Keratinocyte (primary cell): Measurements from ENCODE around the gene PRKAR1B. TPM values are rescaled to one million over a fixed set of nuclear protein-coding genes. Genes with fewer than 3 reads are reported as not detected.

Experiments
- DNase-seq: peaks from one replicate; pipeline ENCODE4 v3.0.0-alpha.2; 2011; ENCODE audit warnings: low read depth, missing footprints, low spot score
- FAIRE-seq: peaks from 2 replicates; lab custom pipeline; 2011; peaks lifted over from hg19 to GRCh38; lab: Jason Lieb, UNC
- H2AFZ ChIP-seq: 2 replicates; pipeline ENCODE4 v1.6.0; 2012; ENCODE audit warnings: low read length, control low read depth, inconsistent platforms; ENCODE audit not compliant: control insufficient read depth
- H3K27ac ChIP-seq: 2 replicates; pipeline ENCODE4 v1.5.1; 2011; ENCODE audit warnings: low read length; ENCODE audit not compliant: control insufficient read depth, insufficient read depth
- H3K27me3 ChIP-seq: 3 replicates; pipeline ENCODE4 v1.6.0; 2011; ENCODE audit warnings: low read length; ENCODE audit not compliant: control insufficient read depth, insufficient read depth; ENCODE audit errors: extremely low read depth
- H3K36me3 ChIP-seq, 2 experiments: 2 replicates in 1 of 2; 3 replicates in 1 of 2; pipeline ENCODE4 v1.5.1; 2011; ENCODE audit warnings: low read length in 2 of 2, mild to moderate bottlenecking in 1 of 2; ENCODE audit not compliant: control insufficient read depth in 2 of 2, insufficient read depth in 2 of 2; ENCODE audit errors: extremely low read depth in 1 of 2
- H3K4me1 ChIP-seq: 3 replicates; pipeline ENCODE4 v1.5.1; 2011; ENCODE audit warnings: low read length; ENCODE audit not compliant: control insufficient read depth, insufficient read depth; ENCODE audit errors: extremely low read depth
- H3K4me2 ChIP-seq: 3 replicates; pipeline ENCODE4 v1.6.0; 2011; ENCODE audit warnings: low read depth, low read length; ENCODE audit not compliant: control insufficient read depth, insufficient read depth; ENCODE audit errors: extremely low read depth
- H3K4me3 ChIP-seq, 3 experiments: fragments of 200-600 bp in 1 of 3; sonication (generic) in 1 of 3; 2 replicates in 2 of 3; 3 replicates in 1 of 3; pipeline ENCODE4 v1.5.1; 2011 to 2016; ENCODE audit warnings: low read length in 3 of 3, mild to moderate bottlenecking in 3 of 3, control low read depth in 2 of 3, inconsistent platforms in 1 of 3, low read depth in 1 of 3, mixed read lengths in 1 of 3, mixed run types in 1 of 3, moderate library complexity in 1 of 3; ENCODE audit not compliant: control insufficient read depth in 2 of 3, insufficient read depth in 2 of 3; ENCODE audit errors: extremely low read depth in 1 of 3
- H3K79me2 ChIP-seq: 2 replicates; pipeline ENCODE4 v1.6.0; 2012; ENCODE audit warnings: low read length; ENCODE audit not compliant: control insufficient read depth, insufficient read depth
- H3K9ac ChIP-seq: 3 replicates; pipeline ENCODE4 v1.6.0; 2011; ENCODE audit warnings: low read length; ENCODE audit not compliant: control insufficient read depth, insufficient read depth; ENCODE audit errors: extremely low read depth
- H3K9me1 ChIP-seq: 3 replicates; pipeline ENCODE4 v1.6.0; 2011; ENCODE audit warnings: low read length; ENCODE audit not compliant: control insufficient read depth, insufficient read depth; ENCODE audit errors: extremely low read depth
- H3K9me3 ChIP-seq: 2 replicates; pipeline ENCODE4 v1.5.1; 2012; ENCODE audit warnings: low read depth, low read length; ENCODE audit not compliant: control insufficient read depth
- H4K20me1 ChIP-seq: 3 replicates; pipeline ENCODE4 v1.6.0; 2011; ENCODE audit warnings: low read length; ENCODE audit not compliant: control insufficient read depth, insufficient read depth; ENCODE audit errors: extremely low read depth
- CTCF ChIP-seq, 3 experiments: IDR thresholded peaks in 1 of 3; conservative IDR thresholded peaks in 1 of 3; optimal IDR thresholded peaks in 1 of 3; 2 replicates in 2 of 3; 3 replicates in 1 of 3; pipeline versions ENCODE3 to v1.5.1; 2011; ENCODE audit warnings: low read length in 3 of 3, mild to moderate bottlenecking in 3 of 3, moderate library complexity in 2 of 3, control low read depth in 1 of 3, inconsistent platforms in 1 of 3; ENCODE audit not compliant: insufficient read depth in 2 of 3; ENCODE audit errors: extremely low read depth in 1 of 3
- EZH2 ChIP-seq: IDR thresholded peaks from one replicate; pipeline ENCODE4 v1.6.1; 2012; ENCODE audit warnings: inconsistent platforms, mild to moderate bottlenecking, low read length, moderate library complexity
- dilution Hi-C: fragments of 300-500 bp; cut with MboI; formaldehyde crosslinking; loops from one replicate; pipeline ENCODE4 v1.7.0; 2020; ENCODE audit warnings: low sequenced_read_pairs; ENCODE audit not compliant: extremely low pct_ligation_motif_present
- polyA plus RNA-seq, 5 experiments: library from polyadenylated mRNA; depleted of rRNA in 3 of 5; stranded (reverse) in 3 of 5; stranded (forward) in 1 of 5; unstranded in 1 of 5; fragments of >200 nt; gene quantifications; 1 replicate in 1 of 5; 2 replicates in 3 of 5; 3 replicates in 1 of 5; pipeline versions ENCODE4 v1.2.1 to v1.2.3, GENCODE V29; 2011 to 2012; ENCODE audit warnings: missing spikeins in 2 of 5, low read depth in 1 of 5, low replicate concordance in 1 of 5

Gene PRKAR1B
- polyA plus RNA-seq, 1 donor (not counting 4 experiments of a cell fraction or from before 2014, with no cell fraction given) = 10.8 TPM

DNA sequence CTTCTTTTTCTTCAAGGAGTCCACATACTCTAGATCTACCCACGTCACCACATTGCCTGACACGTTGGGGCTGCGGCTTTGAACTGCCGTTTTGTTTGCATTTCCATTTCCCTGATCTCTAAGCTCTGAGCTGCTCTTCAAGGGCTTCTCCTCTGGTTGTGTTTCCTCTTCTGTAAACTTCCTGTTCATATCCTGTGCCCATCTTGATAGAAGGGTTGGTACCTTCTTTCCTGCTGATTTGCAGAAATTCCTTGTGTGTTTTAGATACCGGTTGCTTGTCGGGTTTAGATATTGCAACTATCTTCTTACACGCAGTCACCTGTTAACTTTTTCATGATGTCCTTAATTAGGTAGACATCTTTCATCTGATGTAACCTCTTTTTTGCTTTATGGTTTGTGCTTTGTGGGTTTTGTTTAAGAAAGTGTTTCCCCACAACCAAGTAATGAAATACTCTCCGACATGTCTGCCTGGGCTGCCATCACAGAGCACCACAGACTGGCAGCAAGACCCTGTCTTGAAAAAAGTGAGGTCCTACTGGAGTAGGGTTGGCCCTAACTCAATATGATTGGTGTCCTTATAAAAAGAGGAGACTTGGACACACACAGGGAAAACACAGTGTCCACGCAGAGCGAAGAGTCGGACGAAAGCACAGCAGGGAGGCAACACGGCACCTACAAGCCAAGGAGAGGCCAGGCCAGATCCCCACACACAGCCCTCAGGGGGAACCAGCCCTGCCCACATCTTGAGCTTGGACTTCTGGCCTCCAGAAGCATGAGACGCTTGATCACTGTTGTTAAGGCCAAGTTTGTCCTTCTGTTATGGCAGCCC is 108.3 kb downstream of the PRKAR1B start:
- DNase-seq (no peak), FAIRE-seq (no peak)
- H3K4me2 ChIP-seq = no peak overlapping the region
- no peak overlapping the region for H2AFZ ChIP-seq
- no peaks in the 10 kb centered on the region for H3K9me1 ChIP-seq
- no peak overlapping the region for H3K27ac ChIP-seq
- peaks cover 7% of the 10 kb centered on the region for H3K9me3 ChIP-seq
- H3K36me3 ChIP-seq = no peaks in the 10 kb centered on the region
- no peak overlapping the region for H3K9ac ChIP-seq
- no peak overlapping the region for H3K4me3 ChIP-seq
- dilution Hi-C loops = no loop called here
- no peaks in the 10 kb centered on the region for H3K79me2 ChIP-seq
- no peaks in the 10 kb centered on the region for H3K27me3 ChIP-seq
- H4K20me1 ChIP-seq = peaks cover 3% of the 10 kb centered on the region
- no peak for TF ChIP-seq CTCF (optimal IDR thresholded peaks at IDR 0.05 in 1 of 3, IDR thresholded peaks at IDR 0.05 in 1 of 3, conservative IDR thresholded peaks at IDR 0.05 in 1 of 3; ENCODE audit: extremely low read depth in 1 of 3, insufficient read depth in 2 of 3, low read length in 3 of 3)
- peaks cover 4% of the 10 kb centered on the region for H3K4me1 ChIP-seq

DNA sequence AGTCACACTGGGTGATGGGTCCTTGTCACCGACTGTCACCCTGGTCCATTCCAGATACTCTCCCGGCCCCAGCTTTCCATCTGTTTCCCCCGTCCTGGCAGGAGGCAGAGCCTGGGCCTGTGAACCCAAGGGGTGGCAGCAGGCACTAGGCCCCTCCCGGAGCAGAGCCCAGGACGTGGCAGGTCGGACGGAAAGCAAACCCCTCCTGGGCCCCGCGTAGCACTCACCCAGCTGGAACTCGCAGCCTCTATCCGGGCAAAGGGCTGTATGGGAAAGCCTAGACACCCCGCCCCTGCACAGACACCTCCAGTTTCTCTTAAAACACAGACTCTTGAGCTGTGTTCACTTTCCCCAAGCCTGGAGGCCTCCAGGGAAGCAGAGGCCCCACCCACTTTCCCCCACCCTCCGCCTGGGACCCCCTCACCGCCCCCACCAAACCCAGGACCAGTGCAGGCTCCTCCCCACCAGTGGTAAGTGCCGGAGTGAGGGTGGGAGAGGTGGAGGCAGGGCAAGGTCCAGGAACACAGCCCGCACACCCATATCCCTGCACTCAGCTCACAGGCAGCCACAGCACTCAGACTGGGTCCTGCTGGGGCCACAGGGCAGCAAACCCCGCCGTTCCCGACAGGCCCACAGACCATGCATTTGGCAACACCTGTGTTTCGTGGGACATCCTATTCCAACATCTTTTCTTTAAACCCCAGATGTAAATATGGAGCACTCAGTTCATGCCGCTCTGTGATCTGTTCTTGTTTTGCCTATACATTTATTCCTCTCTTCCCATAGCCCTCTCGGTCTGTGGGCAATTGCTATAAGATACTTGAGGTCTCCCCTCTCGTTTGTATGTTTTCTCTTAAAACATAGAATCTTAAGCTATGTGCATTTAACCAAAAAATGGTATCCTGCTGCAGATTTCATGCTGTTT is 109.2 kb downstream of the PRKAR1B start:
- TF ChIP-seq EZH2 (no peak), CTCF (optimal IDR thresholded peaks at IDR 0.05 in 1 of 3, IDR thresholded peaks at IDR 0.05 in 1 of 3, conservative IDR thresholded peaks at IDR 0.05 in 1 of 3; ENCODE audit: extremely low read depth in 1 of 3, insufficient read depth in 2 of 3, low read length in 3 of 3) (no peak)
- H3K27ac ChIP-seq = no peak overlapping the region
- H4K20me1 ChIP-seq = peaks cover 3% of the 10 kb centered on the region
- no peak overlapping the region for H3K4me3 ChIP-seq
- DNase-seq (no peak), FAIRE-seq (no peak)
- no peaks in the 10 kb centered on the region for H3K79me2 ChIP-seq
- peaks cover 12% of the 10 kb centered on the region for H3K4me1 ChIP-seq
- H3K27me3 ChIP-seq = no peaks in the 10 kb centered on the region
- peaks cover 7% of the 10 kb centered on the region for H3K9me3 ChIP-seq
- no peak overlapping the region for H3K4me2 ChIP-seq
- dilution Hi-C loops = no loop called here
- H2AFZ ChIP-seq = no peak overlapping the region
- no peaks in the 10 kb centered on the region for H3K36me3 ChIP-seq
- H3K9me1 ChIP-seq = no peaks in the 10 kb centered on the region
- H3K9ac ChIP-seq = no peak overlapping the region
